BJ (cell line): Measurements from ENCODE around the gene ODAD4. TPM values are rescaled to one million over a fixed set of nuclear protein-coding genes. Genes with fewer than 3 reads are reported as not detected.
"Not testable (repeated sequence)": the region's sequence is repeated elsewhere in the genome, so short reads cannot be mapped to it uniquely, and the experiment has no call there.

ENCODE experiments used
- CTCF ChIA-PET: fragments of 350-600 bp; formaldehyde crosslinking; extraction: SDS; loops from one replicate; lab custom pipeline; 2021; ENCODE audit warnings: antibody characterized with exemption, inconsistent platforms; lab: Yijun Ruan, JAX
- POLR2A ChIA-PET: fragments of 300-600 bp; sonication (Branson Sonifier 250); formaldehyde crosslinking; extraction: SDS; loops from one replicate; lab custom pipeline; 2021; ENCODE audit warnings: antibody characterized with exemption; lab: Charles Lee
- DNase-seq: peaks from one replicate; pipeline ENCODE4 v3.0.0-alpha.2; 2011; ENCODE audit warnings: low read depth
- H3K27me3 ChIP-seq: 2 replicates; pipeline ENCODE4 v1.6.0; 2011; ENCODE audit warnings: low read length; ENCODE audit not compliant: control insufficient read depth, insufficient read depth
- H3K36me3 ChIP-seq: 2 replicates; pipeline ENCODE4 v1.5.1; 2011; ENCODE audit warnings: low read length; ENCODE audit not compliant: control insufficient read depth, insufficient read depth
- H3K4me3 ChIP-seq: 2 replicates; pipeline ENCODE4 v1.5.1; 2011; ENCODE audit warnings: low read depth, mild to moderate bottlenecking, control low read depth, low read length
- CTCF ChIP-seq: IDR thresholded peaks from 2 replicates; pipeline ENCODE4 v1.5.1; 2011; ENCODE audit warnings: low read depth, mild to moderate bottlenecking, control low read depth, inconsistent platforms, low read length, moderate library complexity; ENCODE audit not compliant: insufficient read depth
- polyA plus RNA-seq: library from polyadenylated mRNA; depleted of rRNA; stranded (reverse); fragments of >200 nt; gene quantifications from 2 replicates; pipeline ENCODE4 v1.2.3, GENCODE V29; 2011; rRNA removed

The ODAD4 gene
- polyA plus RNA-seq, 1 experiment: 0.92 TPM

- POLR2A ChIA-PET: no interaction called here
- DNase-seq: no peak
- no peak overlapping the region for H3K4me3 ChIP-seq
- no peaks in the 10 kb centered on the region for H3K27me3 ChIP-seq
- CTCF ChIA-PET: interaction anchor here (1.2 to 1.8 kb wide), 2 partner anchors 11 to 50 kb away, joined by 4 to 5 read pairs; partner anchors contain the start of gene NKIRAS2
- H3K36me3 ChIP-seq: no peaks in the 10 kb centered on the region
- TF ChIP-seq CTCF: 0 out of 2 replicates have a peak, but pooled peaks have one; percentile 2
Measured at GRCh38 chr17:42009170-42009569, 78.8 kb downstream of the ODAD4 start.

- not testable (repeated sequence) for H3K36me3 ChIP-seq, H3K27me3 ChIP-seq, DNase-seq, H3K4me3 ChIP-seq
- ChIA-PET CTCF (interaction anchor here (0.6 kb wide), 1 partner anchor 110 kb away, joined by 3 read pairs; no protein-coding TSS in a partner anchor), POLR2A (interaction anchor here (0.7 kb wide), 1 partner anchor 25 kb away, joined by 4 read pairs; no protein-coding TSS in a partner anchor)
Measured at GRCh38 chr17:42010266-42010680, 79.9 kb downstream of the ODAD4 start.

DNA sequence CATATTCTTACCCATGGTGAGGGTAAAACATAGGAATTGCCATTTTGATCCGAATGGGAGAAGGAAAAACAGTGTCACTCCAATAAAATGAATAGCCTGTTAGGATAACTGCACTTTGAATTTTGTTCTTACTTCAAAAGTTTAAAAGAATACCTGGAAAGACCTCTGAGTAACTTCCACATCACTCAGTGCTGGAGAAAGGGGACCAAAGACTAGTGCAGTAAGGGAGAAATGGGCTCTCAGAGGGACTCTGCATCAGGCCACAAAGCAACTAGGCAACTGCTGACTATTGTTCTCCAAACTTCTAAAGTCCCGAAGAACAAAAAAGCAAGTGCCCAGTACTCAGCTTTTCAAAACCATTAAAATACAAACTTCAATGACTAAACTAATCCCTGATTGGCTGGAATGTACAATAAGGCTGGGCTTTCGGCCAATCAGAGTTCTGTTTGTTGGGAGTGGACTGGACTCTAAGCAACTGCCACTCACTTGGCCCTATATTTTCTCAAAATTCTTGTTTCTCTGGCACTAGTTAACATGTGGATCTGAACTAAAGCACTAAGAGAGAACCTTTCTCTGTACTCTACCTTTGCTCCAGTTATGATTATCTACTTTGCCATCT lies 80.6 kb downstream of the ODAD4 start:
- ChIA-PET POLR2A (no interaction called here), CTCF (interaction anchor here (1.2 to 2.1 kb wide), 2 partner anchors 9 to 14 kb away, joined by 4 to 7 read pairs; partner anchors contain the start of gene NKIRAS2)
- no peaks in the 10 kb centered on the region for H3K36me3 ChIP-seq
- no peak overlapping the region for H3K4me3 ChIP-seq
- TF ChIP-seq CTCF: no peak
- no peak for DNase-seq
- H3K27me3 ChIP-seq: no peaks in the 10 kb centered on the region

GRCh38 chr17:42012363-42012762 lies 81.9 kb downstream of the ODAD4 start:
- ChIA-PET CTCF (interaction anchor here (0.6 to 2.1 kb wide), 3 partner anchors 7 to 172 kb away, joined by 4 to 7 read pairs (median 4); partner anchors contain the start of gene NKIRAS2), POLR2A (interaction anchor here (0.5 kb wide), 1 partner anchor 46 kb away, joined by 11 read pairs; no protein-coding TSS in a partner anchor)
- not testable (repeated sequence) for H3K4me3 ChIP-seq, DNase-seq, H3K36me3 ChIP-seq, H3K27me3 ChIP-seq

DNA sequence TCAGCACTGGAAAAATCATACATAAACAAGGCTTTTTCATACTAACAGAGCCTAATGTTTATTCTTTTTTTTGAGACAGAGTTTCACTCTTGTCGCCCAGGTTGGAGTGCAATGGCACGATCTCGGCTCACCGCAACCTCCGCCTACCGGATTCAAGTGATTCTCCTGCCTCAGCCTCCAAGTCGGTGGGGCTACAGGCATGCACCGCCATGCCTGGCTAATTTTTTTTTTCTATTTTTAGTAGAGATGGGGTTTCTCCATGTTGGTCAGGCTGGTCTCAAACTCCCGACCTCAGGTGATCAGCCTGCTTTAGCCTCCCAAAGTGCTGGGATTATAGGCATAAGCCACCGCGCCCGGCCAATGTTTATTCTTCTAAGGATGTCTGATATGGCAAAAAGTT lies 83.3 kb downstream of the ODAD4 start:
- CTCF ChIA-PET, DNase-seq, H3K4me3 ChIP-seq, H3K36me3 ChIP-seq, H3K27me3 ChIP-seq, POLR2A ChIA-PET: not testable (repeated sequence)

Other genes with a start within 250 kb of the ODAD4 start
- 251 and 479 TPM in 2 replicates for gene EIF1, start 241.7 kb upstream of the ODAD4 start, polyA plus RNA-seq
- gene GAST, start 218.3 kb upstream of the ODAD4 start, polyA plus RNA-seq: not detected in 2 replicates
- gene HAP1, start 196.0 kb upstream of the ODAD4 start, polyA plus RNA-seq: 0.05 and 0.10 TPM in 2 replicates
- gene JUP, start 143.9 kb upstream of the ODAD4 start, polyA plus RNA-seq: 7.3 and 9.4 TPM in 2 replicates
- 64.4 and 82.8 TPM in 2 replicates for gene P3H4, start 118.7 kb upstream of the ODAD4 start, polyA plus RNA-seq
- 885 and 1,571 TPM in 2 replicates for gene FKBP10, start 117.6 kb upstream of the ODAD4 start, polyA plus RNA-seq
- 88.3 and 123 TPM in 2 replicates for gene NT5C3B, start 94.4 kb upstream of the ODAD4 start, polyA plus RNA-seq
- gene KLHL10, start 92.8 kb upstream of the ODAD4 start, polyA plus RNA-seq: 0.15 and 0.74 TPM in 2 replicates
- 5.5 and 7.2 TPM in 2 replicates for gene KLHL11, start 65.2 kb upstream of the ODAD4 start, polyA plus RNA-seq
- gene ACLY, start 11.7 kb upstream of the ODAD4 start, polyA plus RNA-seq: 118 and 170 TPM in 2 replicates
- gene CNP, start 36.2 kb downstream of the ODAD4 start, polyA plus RNA-seq: 53.5 and 66.2 TPM in 2 replicates
- gene DNAJC7, start 86.8 kb downstream of the ODAD4 start, polyA plus RNA-seq: 41.1 and 46.9 TPM in 2 replicates
- 55.9 and 81.4 TPM in 2 replicates for gene NKIRAS2, start 89.5 kb downstream of the ODAD4 start, polyA plus RNA-seq
- 0.07 and 0.11 TPM in 2 replicates for gene C17orf113, start 120.0 kb downstream of the ODAD4 start, polyA plus RNA-seq
- 0.04 TPM in 1 of 2 replicates, not detected in the other for gene ZNF385C, start 167.9 kb downstream of the ODAD4 start, polyA plus RNA-seq
- gene DHX58, start 182.1 kb downstream of the ODAD4 start, polyA plus RNA-seq: 11.6 and 18.0 TPM in 2 replicates
- 18.2 and 25.2 TPM in 2 replicates for gene KAT2A, start 190.8 kb downstream of the ODAD4 start, polyA plus RNA-seq
- gene HSPB9, start 192.2 kb downstream of the ODAD4 start, polyA plus RNA-seq: not detected in 2 replicates
- 179 and 239 TPM in 2 replicates for gene RAB5C, start 224.4 kb downstream of the ODAD4 start, polyA plus RNA-seq